GM18502 (cell line): Measurements from ENCODE around the gene SSBP2.
"Not testable (repeated sequence)": the region's sequence is repeated elsewhere in the genome, so short reads cannot be mapped to it uniquely, and the experiment has no call there.

ENCODE experiments used
- ATAC-seq: cut with Tn5 transposase; IDR thresholded peaks from one replicate; pipeline ENCODE4 v1.9.1; 2021; ENCODE audit warnings: mild to moderate bottlenecking; ENCODE audit not compliant: unreplicated experiment, poor library complexity

SSBP2 gene

DNA sequence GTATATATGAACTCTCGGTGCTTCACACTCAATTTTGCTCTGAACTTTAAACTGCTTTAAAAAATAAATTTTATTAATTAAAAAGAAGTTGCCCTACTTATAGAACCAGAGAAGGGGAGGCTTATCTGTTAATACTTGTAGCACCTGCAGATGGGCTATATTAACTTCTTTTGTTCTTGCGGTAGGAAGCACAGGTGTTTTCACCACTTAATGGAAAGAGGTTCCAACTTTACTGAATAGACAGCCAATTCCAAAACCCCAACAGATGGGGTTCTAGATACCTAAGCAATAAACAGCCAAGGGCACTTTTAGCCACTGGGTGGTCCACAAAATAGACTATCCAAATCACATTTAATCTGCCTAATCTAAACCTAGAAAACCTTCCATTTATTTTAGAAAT lies 65.4 kb downstream of the SSBP2 start:
- ATAC-seq = no peak

DNA sequence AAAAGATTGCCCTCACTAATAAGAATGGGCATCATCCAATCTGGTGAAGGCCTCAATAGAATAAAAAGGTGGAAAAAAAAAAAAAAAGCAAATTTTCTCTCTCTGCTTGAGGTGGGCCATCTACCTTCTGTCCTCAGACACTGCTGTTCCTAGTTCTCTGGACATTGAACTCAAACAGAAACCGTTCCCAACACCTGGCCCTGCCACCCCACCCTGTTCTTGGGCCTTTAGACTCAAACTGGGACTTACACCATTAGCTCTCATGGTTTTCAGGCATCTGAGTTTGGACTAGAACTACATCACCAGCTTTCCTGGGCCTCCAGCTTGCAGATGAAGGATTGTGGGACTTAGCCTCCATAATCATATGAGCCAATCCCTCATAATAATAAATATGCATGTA lies 71.0 kb downstream of the SSBP2 start:
- no peak for ATAC-seq

DNA sequence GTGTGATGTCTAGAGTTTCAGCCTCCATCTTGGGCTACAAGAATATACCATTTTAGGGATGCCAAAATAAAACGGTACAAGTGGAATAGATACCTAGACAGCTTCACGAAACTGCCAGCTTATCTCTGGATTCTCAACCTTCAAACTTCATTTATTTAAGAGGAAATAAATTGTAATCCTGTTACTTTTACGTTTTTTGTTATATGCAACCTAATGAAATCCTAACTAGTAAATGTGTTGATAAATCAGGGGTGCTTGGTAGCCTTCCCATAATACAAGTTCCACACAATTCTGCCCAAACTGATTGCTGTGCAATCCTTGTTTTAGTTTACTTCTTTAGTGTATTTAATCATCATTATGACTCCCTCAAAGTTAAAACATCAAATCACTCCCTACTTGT lies 75.5 kb downstream of the SSBP2 start:
- ATAC-seq = no peak

DNA sequence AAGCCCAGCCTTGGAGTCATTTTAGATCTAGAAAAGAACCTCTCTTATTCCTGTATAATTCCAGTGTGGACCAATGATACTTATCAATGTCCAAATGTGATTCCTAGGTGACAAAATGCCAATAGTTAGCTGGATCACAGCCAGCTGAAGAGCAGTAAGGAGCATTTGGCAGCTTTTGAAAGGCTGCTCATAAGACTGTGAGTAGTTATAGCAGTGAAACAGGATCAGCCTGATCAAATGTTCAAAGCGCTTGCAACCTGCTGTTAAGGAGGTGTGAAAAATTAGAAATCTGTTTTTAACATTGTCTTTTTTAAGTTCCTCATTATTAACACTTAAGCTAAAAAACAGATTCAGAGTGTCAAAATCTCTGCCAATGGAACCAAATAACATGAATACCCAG lies 85.1 kb downstream of the SSBP2 start:
- no peak for ATAC-seq

DNA sequence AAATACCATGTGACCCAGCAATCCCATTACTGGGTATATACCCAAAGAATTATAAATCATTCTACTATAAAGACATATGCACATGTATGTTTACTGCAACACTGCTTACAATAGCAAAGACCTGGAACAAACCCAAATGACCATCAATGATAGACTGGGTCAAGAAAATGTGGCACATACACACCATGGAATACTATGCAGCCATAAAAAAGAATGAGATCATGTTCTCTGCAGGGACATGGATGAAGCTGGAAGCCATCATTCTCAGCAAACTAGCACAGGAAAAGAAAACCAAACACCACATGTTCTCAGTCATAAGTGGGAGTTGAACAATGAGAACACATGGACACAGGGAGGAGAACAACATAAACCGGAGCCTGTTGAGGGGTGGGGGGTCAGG lies 90.3 kb downstream of the SSBP2 start:
- not testable (repeated sequence) for ATAC-seq

DNA sequence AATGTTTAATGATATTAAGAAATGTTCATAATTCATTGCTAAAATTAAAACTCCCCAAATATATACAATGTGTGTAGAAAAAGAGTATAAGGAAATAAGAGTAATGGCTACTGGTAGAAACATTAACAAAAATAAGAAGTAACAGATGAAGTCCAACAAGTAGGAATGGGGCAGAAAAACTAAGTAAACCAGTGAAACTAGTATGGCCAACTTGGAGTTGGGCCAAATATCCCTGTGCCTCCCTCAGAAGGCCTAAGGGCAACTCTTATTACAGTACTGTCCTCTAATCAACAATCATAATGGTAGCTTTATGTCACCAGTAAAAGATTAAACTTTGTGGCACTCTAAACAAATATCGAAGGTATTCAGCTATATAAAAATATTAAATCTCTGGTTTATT lies 93.5 kb downstream of the SSBP2 start:
- no peak for ATAC-seq

DNA sequence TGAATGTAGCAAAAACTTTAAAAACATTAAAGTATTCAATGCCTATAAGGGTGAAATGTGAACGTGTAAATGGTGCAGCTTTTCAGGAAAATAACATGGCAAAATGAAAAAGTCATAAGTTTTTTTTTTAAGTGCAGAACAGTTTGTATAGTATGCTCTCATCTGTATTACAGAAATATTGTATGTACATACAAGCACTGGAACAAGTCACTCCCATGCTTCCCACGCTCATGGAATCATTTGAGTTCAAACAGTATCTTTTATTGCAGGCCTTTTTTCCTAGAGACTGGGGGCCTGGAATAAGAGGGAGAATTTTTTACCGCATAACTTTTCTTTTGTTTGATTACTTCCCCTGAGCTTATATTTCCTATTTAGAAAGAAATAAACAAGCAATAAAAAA lies 94.1 kb downstream of the SSBP2 start:
- no peak for ATAC-seq

DNA sequence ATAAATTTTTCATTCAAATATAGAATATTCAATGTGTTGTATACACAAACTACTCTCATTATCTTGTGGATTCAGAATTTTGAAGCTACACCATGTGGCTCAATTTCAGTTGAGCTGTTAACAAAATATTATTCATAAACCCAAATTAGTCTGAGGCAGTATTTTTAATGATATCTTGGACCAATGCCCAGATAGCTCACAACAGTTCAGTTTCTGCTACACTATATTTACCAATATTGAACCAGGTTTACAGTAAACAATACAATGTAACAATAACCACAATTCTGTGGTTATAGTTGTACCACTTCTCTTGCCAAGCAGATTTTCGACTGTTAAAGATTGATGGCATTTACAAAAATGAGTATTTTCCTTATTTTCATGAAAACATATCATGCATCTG lies 99.9 kb downstream of the SSBP2 start:
- ATAC-seq = no peak

DNA sequence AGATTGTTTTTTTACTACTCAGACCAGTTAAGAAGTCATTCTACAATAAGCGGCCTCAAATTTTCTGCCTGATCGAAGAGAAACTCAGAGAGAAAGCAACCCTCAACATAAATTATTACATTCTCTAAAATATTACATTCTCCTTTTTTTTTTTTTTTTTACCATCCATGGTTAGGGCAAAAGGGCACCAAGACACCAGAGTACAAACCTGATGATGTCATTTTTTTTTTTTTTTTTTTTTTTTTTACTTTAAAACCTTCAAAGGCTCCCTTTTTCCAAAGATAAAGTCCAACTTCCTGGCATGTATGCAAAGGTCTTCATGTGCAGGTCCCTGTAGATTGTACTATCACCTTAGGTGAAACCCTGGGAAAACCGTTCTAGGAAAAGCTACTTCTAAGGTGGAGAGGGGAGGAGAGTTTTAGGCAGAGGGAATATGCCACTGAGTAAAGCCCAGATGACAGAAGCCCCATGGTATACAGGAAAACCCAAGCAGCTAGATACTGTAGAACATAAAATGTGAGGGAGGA lies 104.4 kb downstream of the SSBP2 start:
- no peak for ATAC-seq

DNA sequence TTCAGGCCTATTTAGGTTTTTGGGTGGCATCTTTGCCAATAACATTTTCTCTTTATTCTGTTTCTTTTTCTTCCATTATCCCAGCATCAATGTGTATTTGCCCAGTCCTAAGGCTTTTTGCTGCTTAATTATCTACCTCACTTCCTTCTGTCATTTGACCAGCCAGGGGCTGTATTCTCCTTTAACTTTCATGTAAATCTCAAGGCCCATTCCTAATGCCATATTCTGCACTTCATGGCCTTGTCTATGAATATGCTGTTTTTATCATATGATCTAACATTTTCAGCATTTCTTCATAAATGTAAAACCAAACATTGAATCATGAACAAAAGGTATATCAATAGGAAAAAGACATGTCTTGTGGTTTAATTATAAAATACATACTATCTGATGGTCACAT lies 108.7 kb downstream of the SSBP2 start:
- ATAC-seq = no peak

DNA sequence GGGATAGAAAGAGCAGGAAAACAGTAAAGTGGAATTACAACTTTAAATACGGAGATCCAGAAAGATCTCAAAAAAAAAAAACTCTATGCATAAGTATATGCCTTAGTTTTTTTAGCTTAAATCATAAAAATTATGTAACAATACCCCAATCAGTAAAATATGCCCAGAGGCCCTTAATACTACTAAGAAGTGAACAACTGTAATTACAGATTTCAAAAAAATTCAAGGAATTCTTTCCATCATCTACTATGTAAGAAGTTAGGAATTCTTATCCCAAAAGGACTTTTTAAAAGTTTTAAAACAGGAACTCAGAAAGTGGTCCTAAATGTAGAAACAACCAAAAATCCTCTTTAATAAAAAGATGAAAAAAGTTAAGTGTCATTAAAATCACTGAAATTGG lies 111.3 kb downstream of the SSBP2 start:
- ATAC-seq = no peak

DNA sequence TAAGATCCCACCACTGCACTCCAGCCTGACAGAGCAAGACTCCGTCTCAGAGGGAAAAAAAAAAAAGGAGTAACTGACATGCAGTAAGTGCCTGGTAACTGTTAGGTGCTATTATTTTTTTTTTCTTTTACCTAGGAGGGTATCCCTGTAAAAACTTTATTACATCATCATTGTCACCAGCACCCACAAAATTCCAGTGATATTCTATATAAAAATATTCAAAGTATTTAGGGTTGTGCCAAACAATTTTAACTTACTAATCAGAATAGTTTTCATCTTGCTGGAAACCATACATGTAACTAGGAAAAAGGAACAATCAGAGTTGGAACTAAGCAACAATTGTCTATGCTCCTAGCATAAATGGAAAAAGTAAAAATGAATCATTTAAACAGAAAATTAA lies 112.4 kb downstream of the SSBP2 start:
- no peak for ATAC-seq

DNA sequence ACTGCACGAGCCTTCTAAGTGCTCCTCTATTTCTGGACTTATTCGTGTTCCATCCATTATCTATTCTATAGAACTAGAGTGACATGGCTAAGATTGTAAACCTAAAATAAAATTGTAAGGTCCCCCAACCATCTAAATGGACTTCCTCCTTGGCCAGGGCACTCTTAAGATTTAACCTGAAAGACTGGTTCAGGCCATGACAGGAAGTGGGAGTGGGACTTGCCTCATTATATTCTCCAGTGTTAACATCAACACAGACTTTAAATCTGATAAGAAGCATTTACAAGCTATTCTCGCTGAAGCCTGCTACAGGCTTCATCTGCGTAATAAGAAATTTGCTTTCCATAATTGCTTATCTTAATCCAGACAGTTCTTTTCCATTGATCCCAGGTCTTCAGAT lies 117.0 kb downstream of the SSBP2 start:
- ATAC-seq = no peak

DNA sequence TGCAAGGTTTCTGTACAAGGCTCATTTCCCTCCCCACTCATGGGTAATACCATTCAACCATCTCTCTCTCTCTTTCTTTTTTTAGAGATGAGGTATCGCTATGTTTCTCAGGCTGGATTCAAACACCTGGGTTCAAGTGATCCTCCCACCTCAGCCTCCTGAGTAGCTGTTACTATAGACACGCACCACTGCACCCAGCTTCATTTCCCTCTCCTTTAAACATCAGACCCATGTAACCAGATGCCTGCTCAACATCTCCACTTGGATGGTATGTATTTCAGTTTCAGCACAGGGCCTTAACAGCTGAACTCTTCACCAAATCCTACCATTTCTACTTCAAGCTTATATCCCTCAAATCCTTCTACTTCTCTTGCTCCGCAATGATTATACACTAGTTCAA lies 117.4 kb downstream of the SSBP2 start:
- ATAC-seq = no peak

DNA sequence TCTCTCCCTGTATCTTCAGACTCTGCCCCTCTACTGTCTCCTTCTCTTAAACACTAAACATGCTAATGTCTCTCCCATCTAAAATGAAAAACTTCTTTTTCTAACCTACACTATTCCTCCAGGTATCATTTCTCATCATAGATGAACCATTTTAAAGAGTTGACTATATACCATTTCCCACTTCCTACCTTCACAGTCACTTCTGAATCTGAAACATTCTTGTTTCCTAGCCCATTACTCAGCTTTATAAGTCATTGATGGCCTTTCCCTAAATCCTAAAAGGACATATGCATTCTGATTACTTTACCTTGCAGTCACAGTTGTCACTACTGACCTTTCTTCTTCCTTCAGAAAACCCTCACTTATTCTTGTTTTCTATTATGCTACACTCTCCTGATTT lies 118.2 kb downstream of the SSBP2 start:
- no peak for ATAC-seq

DNA sequence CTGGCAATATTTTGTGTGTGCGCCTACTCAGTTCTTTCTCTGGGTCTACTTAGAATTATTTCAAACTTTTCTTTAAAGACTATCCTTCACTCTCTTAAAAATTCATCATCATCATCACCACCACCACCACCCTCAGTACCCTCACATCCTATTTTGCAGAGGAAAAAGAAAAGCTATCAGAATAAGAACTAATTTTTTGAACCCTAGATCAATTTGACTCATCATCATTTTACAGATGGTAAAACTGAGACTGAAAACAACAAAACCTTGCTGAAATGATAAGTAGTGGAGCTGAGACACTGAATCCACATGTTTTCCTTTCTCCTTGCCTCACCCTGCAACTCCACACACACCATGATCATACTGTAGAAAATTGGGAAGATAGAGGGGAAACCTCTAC lies 119.3 kb downstream of the SSBP2 start:
- ATAC-seq = peak; percentile 6

DNA sequence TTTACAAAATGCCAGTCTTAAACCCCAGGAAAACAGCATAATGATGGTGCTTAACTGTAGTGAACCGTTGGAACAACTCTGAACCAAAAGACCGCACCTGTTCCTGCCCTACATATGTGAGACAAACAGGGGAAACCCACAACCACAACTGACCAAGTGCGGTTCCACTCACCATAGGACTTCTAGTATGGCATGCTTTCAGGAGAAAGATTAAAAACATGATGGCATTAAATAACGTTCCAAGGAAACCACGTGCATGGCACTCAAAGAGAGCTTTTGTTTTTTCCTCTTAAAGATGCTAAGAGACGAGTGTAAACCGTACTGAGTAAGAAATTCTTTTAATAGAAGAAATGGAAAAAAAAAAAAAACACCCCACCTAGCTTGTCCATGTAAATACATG lies 119.8 kb downstream of the SSBP2 start:
- ATAC-seq = peak; percentile 75

DNA sequence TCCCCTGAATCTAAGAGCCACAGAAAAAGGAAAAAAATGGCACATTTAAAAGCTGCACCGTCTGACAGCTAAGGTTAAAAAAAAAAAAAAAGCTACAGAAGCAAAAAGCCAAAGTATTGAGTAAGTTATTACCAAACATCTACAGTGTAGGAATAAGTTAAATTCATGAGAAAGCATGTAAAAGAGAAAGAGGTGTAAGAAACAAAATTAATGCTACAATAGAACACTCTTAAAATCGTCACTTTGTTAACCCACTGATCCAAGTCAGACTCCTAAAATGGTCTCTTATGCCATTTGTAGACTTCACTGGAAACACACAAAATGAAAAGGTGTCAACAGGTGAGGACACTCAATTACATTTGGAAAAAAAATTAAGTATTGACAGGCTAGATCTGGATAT lies 120.2 kb downstream of the SSBP2 start:
- ATAC-seq = no peak

DNA sequence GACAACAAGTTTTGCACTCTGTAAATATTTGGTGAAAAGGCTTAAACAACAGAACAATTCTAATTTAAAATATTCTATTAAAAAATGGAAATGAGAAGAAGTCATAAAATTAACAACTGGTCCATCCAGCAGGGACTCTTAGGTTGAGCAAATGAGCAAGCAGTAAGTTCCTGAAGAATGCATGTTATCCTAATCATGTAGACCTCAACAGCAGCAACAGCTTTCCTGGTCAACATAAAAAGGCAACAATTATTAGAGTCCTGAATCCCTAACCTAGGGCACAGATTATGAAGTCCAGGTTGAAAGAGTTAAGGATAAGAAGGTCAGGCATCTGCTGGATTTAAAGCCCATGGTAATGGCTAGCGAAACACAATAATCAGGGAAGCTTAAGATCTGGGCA lies 120.9 kb downstream of the SSBP2 start:
- ATAC-seq = no peak

DNA sequence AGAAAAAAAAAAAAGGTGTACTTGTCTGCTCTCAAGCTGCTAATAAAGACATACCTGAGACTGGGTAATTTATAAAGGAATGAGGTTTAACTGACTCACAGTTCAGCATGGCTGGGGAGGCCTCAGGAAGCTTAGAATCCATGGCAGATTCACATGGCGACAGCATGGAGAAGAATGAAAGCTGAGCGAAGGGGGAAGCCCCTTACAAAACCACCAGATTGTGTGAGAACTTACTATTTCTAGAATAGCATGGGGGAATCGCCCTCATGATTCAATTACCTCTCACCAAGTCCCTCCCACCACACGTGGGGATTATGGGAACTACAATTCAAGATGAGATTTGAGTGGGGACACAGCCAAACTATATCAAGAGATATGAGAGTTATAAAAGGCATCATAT lies 122.8 kb downstream of the SSBP2 start:
- ATAC-seq = not testable (repeated sequence)

DNA sequence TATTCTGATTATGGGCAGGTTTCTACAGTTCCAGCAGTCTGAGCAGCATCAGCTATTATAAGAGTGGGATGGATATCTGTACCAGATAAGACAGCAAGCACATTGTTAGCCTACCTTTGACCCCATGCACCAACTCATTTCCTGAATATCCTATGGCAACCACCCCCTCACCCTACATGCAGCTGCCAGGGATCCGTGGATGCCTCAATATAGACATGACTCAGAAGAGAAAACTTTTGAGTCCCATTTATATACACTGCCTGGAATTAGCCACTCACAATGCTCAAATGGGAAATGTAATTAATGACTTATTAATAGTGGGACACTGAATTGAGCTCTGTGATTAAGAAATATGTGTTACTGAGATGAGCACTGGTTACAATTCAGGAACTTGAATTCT lies 124.4 kb downstream of the SSBP2 start:
- ATAC-seq = no peak

DNA sequence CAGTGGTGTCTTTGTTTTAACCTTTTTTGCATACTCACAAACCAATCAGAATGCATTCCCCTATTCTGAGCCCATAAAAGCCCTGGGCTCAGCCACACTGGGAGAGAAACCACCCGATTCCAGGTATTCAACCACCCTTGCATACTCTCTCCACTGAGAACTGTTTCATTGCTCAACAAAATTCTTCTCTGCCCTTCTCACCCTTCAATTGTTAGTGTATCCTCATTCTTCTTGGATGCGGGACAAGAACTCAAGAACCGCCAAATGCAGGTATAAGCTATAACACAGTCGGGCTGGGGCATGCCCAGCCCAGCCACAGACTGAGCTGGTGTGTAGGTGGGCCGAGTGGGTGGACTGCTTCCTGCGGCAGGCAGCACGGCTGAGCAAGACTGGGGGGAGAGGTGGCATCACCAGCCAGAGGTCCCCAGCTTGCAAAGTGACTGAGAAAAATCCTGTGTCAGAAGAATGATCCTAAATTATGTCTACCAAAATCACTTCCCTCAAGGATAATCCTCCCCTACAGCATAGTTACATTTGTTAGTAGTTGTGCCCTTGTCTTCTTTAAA lies 141.0 kb downstream of the SSBP2 start:
- no peak for ATAC-seq

DNA sequence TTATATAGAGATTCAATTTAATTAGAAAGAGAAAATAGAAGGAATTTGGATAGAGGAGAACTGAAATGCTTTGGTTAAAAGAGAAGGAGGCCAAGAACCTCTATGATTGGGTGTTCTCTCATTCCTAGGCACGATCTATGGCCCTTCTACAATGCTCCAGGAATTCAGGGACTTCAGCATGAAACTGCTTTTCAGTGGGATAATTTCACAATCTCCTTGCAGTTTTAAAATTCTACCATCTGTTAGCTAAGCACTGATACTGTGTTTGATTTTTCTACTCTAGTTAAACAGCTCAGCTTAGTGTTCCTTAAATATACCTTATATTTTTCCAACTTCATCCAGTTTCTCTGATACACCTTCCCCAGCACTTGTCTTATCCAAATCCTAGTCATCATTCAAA lies 141.9 kb downstream of the SSBP2 start:
- no peak for ATAC-seq
